ENCODE measurements around the gene ZNF324B. TPM values are rescaled to one million over a fixed set of nuclear protein-coding genes. Genes with fewer than 3 reads are reported as not detected.

The ZNF324B gene
- total and polyA plus RNA-seq, 2 of the 4 experiments (the other 2 are of a cell fraction), result 3.5 to 4.1 TPM

GRCh38 chr19:58428617-58429016 lies 22.8 kb upstream of the ZNF324B start:
- BruUV-seq (replicated peaks), result no TSS peak
- no peaks in the 10 kb centered on the region; a peak in 1 of 4 replicates for H3K79me1 ChIP-seq (ENCODE audit: low read depth in 1 of 2, low read length in 2 of 2)
- H2BK15ac ChIP-seq (ENCODE audit: low read depth, low read length), result no peak overlapping the region
- no peaks in the 10 kb centered on the region for H3K27me3 ChIP-seq (ENCODE audit: control insufficient read depth, insufficient read depth, low read length)
- H3K4me3 ChIP-seq (ENCODE audit: insufficient read depth, low read depth, low read length), result no peak overlapping the region
- dilution Hi-C loops (cut with HindIII; ENCODE audit: low sequenced_read_pairs, unreplicated experiment), result no loop called here
- H2AK5ac ChIP-seq (ENCODE audit: low read depth, low read length), result no peak overlapping the region
- H3K27ac ChIP-seq (ENCODE audit: insufficient read depth, low read length), result no peak overlapping the region
- H3K56ac ChIP-seq (ENCODE audit: extremely low read depth, insufficient read depth, low read length), result no peak overlapping the region
- no peak overlapping the region for H2BK20ac ChIP-seq (ENCODE audit: low read depth, low read length)
- no peak overlapping the region for H3K4ac ChIP-seq (ENCODE audit: low read depth, low read length)
- H4K91ac ChIP-seq (ENCODE audit: insufficient read depth, low read depth, low read length), result no peak overlapping the region
- H3K14ac ChIP-seq (replicated peaks; ENCODE audit: low read depth, low read length), result no peak overlapping the region
- H4K20me1 ChIP-seq (ENCODE audit: insufficient read depth, low read length), result no peaks in the 10 kb centered on the region
- no peak overlapping the region for H4K8ac ChIP-seq (ENCODE audit: low read depth in 2 of 2, low read length in 2 of 2)
- no peak overlapping the region for H3K18ac ChIP-seq (ENCODE audit: low read depth, low read length)
- no peak overlapping the region for H3K9ac ChIP-seq (ENCODE audit: low read depth, low read length)
- peaks cover 26% of the 10 kb centered on the region for H3K36me3 ChIP-seq (ENCODE audit: control insufficient read depth, insufficient read depth, low read length)
- H2AFZ ChIP-seq (replicated peaks; ENCODE audit: low read length, poor library complexity), result no peak overlapping the region
- WGBS, 2 experiments (ENCODE audit: extremely low coverage in 2 of 2, insufficient read length in 1 of 2), result no CpG with 5 or more reads among the region's 1 CpG
- TF ChIP-seq FOS (IDR thresholded peaks at IDR 0.05; ENCODE audit: low read depth, low read length) (no peak), CTCF (conservative IDR thresholded peaks at IDR 0.05; ENCODE audit: low read depth, low read length) (no peak), USF2 (IDR thresholded peaks at IDR 0.05; ENCODE audit: low read depth, low read length) (no peak), SMC3 (IDR thresholded peaks at IDR 0.05; ENCODE audit: low read depth, low read length) (no peak), RAD21 (IDR thresholded peaks at IDR 0.05; ENCODE audit: low read length) (no peak), MXI1 (IDR thresholded peaks at IDR 0.05; ENCODE audit: borderline replicate concordance, low read depth, low read length) (no peak), MAZ (IDR thresholded peaks at IDR 0.05; ENCODE audit: borderline replicate concordance, low read depth, low read length) (no peak)
- H4K5ac ChIP-seq (ENCODE audit: low read depth, low read length), result no peak overlapping the region
- H3K23ac ChIP-seq (ENCODE audit: low read depth, low read length), result no peak overlapping the region
- H2BK5ac ChIP-seq (ENCODE audit: low read depth, low read length, poor library complexity, severe bottlenecking), result no peak overlapping the region
- no peak overlapping the region for H2AK9ac ChIP-seq (replicated peaks; ENCODE audit: low read depth, low read length, poor library complexity)
- ChIA-PET POLR2A (ENCODE audit: unreplicated experiment) (no interaction called here), CTCF (no interaction called here)
- in situ Hi-C loops (cut with MboI; ENCODE audit: low sequenced_read_pairs), result no loop called here
- H3K9me1 ChIP-seq (ENCODE audit: insufficient read depth, low read length), result no peaks in the 10 kb centered on the region
- H3K4me1 ChIP-seq (ENCODE audit: control insufficient read depth, insufficient read depth, low read length), result no peaks in the 10 kb centered on the region
- DNase-seq (no peak), ATAC-seq (ENCODE audit: low read depth) (no peak)
- no peak overlapping the region for H2BK120ac ChIP-seq (ENCODE audit: low read depth, low read length)
- intact Hi-C loops (cut with micrococcal nuclease), result no loop called here
- peaks cover 70% of the 10 kb centered on the region for H3K9me3 ChIP-seq (ENCODE audit: control insufficient read depth, insufficient read depth, low read length)
- H3K4me2 ChIP-seq (ENCODE audit: low read depth, low read length), result no peak overlapping the region
